Activated T-cell treated with anti-CD3 and anti-CD28 coated beads for 1 hour (primary cell): ENCODE data around the gene HOXD9.

Experiments used
- DNase-seq: peaks from one replicate; pipeline ENCODE4 v3.0.0-alpha.2; 2020; ENCODE audit warnings: low read depth

HOXD9 gene

DNA sequence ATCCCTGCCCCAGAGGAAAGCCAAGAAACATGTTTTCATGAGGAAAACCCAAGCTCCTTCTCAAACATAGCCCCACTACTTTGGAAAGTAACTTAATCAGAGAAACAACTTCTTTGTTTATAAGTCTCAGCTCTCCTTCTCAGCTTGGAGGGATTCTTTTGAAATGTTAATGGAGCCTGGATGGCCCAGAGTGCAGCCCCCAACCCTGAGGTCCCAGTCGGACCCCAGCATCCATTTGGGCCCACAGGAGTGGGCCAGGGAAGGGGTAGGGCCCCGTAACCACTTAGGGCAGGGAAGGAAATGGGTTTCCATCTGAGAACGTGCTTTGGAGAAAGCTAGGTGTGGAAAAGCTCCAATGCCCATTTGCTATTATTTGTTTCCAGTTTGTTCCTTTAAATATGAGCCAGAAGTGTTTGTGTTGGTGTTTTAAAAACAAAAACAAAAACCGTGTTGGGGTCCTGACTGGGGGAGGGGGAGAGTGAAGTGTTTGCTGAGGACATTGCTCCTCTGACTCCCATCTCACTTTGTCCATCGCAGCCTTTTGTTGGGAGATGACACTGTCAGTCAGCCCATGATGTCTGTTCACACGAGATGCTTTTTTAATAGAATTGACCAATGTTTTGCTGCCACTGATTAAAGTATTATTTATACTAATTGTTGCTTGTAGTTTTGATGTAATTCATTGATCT is 33.0 kb downstream of the HOXD9 start:
- DNase-seq: no peak

GRCh38 chr2:176156301-176156806 is 33.8 kb downstream of the HOXD9 start:
- DNase-seq: no peak

DNA sequence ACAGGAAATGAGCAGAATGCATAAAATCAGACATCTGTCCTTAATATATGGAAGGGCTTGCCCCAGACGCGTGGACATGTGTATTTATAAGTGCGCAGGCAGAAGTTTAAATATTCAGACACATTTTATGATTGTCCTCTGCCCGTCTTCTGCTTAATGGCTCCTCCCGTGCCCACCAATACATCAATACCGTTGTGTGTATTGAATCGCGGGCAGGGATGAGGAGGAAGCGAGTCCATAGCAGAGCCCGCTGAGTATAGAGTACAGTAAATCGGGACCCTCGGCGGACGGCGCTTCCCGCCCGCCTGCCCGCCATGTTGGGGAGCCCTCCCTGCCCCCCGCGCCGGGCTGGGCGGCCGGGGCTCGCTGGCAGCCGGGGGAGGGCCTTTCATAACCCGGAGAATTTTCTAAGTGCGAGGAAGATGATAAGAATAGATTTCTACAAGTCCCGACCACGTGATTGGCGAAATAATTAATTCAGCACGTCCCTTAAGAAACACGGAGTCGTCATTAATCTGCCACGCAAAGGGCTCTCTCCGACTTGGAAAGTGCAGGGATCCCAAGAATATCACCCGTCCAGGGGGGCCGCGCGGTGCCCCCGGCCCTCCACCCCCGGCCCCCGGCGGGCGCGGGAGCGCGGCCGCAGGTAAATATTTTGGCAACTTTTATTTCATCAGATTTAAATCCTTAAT is 34.4 kb downstream of the HOXD9 start, which contains the start of gene HOXD3:
Gene HOXD3, plus strand, starts transcription at position 501 of the 692 bp plus-strand sequence. CDS start 11,808 bp downstream, outside the sequence.
- no peak for DNase-seq

DNA sequence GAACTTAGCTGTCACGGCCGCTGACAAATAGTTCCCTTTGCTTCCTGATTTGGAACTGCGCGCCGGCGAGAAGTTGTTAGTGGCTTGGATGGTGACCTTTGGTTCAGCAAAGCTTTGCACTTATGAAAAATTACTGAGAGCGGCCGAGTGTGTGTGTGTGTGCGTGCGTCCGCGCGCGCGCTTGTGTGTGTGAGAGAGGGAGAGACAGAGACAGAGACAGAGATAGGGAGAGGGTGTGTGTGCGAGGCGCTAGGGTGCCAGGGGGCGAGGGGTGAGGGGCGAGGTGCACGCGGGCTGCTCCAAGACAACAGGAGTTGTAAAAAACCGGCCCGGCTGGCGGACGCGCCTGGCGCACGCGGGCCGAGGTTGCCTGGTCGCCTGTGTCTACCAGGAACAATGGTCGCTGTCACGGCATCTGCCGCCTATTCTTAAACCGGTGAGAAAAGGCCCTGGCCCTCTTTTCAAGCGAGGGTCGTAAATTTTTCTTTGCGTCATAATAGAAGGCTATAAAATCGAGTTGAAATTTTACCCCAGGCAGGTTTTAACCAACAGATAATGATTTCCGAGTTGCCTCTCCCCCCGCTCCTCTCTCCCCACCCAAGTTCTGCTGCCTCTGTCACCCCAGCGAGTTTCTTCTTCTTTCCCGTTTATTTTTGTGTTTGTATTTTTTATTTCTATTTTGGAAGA is 35.1 kb downstream of the HOXD9 start:
- DNase-seq: no peak

DNA sequence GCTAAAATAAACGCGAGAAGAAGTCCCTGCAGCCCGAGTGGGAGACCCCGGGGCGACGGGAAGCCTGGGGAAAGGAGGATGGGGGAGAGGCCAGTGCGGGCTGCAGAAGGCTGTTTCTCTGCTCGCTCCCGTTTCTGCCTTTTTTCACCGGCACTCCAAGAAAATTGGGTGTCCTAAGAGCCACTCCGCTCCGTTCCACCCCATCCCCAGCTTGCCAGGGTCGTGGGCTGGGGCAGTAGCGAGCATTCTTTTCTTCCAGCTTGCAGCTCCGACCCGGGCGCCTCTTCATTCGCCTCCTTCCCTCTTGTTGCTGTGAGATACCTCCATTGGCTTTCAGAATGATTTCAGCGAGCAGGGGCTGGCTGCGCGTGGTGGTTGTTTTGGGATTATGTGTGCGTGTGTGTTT is 35.7 kb downstream of the HOXD9 start:
- DNase-seq: no peak

DNA sequence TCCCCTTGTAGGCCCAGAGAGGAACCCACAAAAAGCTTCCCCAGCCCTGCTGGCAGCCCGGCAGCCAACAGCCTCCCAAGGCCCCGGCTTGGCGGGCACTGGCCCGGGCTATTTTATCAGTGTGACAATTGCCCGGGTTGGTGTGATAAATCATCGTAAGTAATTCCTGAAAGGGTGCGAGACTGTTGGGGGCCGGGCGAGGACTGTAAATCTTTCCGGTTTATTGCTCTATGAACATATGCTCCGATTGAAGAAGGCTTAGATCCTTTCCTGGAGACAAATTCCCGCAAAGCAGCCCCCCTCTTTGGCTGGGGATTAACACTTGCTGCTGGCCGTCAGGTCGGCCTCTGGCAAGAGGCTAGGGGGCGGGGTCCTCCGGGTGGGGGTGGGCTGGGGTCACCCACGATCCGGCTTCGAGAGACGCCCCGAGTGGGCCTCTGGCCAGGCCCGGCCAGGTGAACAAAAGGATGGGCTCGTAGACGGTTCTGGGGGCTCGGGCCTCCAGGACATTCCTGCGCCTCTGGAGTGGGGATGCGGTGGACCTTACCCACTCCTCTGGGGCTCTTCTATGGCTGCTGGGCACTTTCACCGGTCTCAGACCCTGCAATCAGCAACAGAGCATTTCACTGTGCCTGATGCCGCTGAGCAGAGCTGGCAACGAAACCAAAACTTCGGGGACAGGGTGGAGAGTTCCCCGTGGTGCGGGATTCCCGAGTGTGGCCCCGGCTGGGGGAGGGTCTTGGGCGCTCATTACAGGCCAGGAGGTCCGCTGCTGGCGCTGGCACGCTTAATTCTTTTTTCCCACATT is 36.5 kb downstream of the HOXD9 start:
- DNase-seq: no peak

GRCh38 chr2:176159663-176160250 is 37.2 kb downstream of the HOXD9 start:
- no peak for DNase-seq

- no peak for DNase-seq
These were observed 37.9 kb downstream of the HOXD9 start for GRCh38 chr2:176160251-176160985.

- no peak for DNase-seq
These were observed 38.7 kb downstream of the HOXD9 start for GRCh38 chr2:176160986-176161824.

GRCh38 chr2:176161825-176162626 is 39.5 kb downstream of the HOXD9 start:
- no peak for DNase-seq

- no peak for DNase-seq
These were observed 40.6 kb downstream of the HOXD9 start for GRCh38 chr2:176162911-176163671.

DNA sequence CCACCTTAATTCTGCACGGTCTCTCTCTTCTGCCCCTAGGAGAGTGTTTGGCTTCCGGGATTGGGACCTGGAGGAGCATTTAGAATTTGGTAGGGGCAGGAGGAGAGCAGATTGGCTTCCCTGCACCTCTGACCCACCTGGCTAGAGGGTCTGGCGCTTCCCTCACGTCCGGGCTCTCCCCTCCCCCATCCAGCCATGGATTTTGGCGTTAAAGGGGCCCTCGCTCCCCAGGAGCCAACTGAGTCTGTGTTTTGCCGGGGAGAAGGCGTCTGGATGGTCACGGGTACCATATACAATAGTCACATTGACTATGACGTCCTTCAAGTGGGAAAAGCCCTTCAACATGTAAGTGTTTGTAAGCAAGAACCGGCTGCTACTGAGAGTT is 41.1 kb downstream of the HOXD9 start:
- no peak for DNase-seq

DNA sequence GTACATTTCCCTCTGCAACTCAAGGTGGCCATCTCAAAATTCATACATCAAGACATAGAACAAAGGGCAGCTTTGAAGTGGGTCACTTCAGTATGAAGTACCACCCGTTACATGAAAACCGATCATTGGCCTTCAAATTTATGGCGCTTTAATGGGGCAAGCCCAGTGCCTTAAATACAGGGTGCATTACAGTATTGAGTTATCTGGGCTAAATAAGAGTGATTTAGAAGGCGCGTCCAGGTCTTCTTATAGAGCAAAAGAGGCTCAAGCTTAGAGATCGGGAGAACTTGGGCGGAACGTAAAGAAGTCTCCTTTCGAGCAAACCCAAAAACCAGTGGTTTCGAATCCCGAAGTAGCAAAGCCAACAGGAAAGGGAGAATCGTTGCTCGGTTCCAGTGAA is 41.7 kb downstream of the HOXD9 start:
- DNase-seq: no peak

- DNase-seq: no peak
These were observed 42.3 kb downstream of the HOXD9 start for GRCh38 chr2:176164611-176165369.

GRCh38 chr2:176165370-176166050 is 43.0 kb downstream of the HOXD9 start:
- DNase-seq: no peak

- no peak for DNase-seq
These were observed 43.8 kb downstream of the HOXD9 start for GRCh38 chr2:176166272-176166671.

DNA sequence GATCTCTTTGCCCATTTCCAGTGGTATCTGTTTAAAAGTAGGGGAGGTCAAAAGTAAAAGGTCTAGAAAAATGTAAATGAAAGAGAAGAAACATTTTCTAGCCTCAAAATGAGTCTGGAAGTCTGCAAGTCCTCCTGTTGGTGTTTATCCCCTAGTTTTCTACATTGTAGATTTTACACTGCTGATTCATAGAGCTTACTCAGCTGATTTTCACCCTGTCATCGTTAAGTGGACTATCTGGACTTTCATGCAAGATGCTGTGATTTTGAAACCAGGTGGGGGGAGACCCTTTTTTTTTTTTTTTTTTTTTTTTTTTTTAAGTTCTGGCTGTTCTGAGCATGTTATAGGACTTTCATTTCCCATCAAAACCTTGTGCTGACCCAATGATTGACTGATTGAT is 44.9 kb downstream of the HOXD9 start:
- DNase-seq: no peak
